ENCODE measurements around the gene RBP5.
"Not testable (repeated sequence)": the region's sequence is repeated elsewhere in the genome, so short reads cannot be mapped to it uniquely, and the experiment has no call there.

Gene RBP5

DNA sequence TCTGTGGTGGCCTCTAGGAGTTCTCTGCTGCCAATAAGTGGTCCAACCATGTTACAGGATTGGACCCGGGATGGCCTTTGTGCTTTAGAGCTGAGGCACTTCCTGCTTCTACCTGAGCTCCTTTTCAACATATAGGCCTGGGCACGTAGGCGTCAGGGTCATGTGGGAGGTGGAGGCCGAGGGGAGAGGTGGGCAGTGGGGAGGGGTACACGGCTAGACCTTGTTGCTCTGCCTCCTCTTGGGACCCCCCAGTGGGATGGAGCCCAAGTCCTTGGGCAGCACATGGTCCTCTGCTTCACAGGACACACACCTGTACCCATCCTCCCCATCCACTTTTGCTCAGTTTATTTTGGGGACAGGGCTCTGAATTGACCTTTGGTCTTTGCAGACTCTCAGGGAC, 7.4 kb downstream of the RBP5 start:
- no peak for DNase-seq

DNA sequence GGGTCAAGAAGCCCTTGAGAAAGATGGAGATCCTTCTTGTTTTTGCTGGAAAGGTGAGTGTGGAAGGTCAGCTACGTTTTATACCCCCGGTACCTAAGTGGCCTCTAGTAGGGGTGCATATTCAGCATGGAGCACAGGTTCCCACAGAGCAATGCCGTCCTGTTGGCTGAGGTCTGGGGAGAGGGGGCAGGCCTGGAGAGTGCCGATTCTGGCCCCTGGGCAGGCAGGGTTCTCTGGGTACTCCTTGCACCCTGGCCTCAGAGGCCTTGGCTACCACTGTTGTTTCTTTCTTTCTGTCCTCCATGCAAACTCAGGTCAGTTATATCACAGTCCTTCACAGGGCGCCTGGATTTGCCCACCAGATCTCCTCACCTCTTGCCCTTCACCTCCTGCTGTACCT, 8.5 kb downstream of the RBP5 start:
- DNase-seq = no peak

DNA sequence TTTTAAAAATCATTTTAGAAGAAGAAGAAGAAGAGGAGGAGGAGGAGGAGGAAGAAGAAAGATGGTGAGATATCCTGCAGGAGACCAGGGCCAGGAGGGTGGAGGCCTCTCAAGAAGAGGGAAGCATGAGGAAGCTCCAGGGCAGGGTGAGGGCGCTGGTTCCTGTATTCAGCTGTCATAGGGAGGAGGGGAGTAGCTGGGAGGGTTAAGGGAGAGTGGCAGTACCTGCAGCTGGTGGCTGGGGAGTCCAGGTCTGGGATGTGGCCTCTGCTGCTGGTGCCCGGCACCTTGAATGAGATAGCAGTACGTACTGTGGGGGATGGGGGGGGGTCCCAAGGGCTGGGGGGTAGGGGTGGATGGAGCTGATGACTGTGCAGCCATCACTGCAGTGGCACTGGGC, 9.8 kb downstream of the RBP5 start:
- no peak for DNase-seq

DNA sequence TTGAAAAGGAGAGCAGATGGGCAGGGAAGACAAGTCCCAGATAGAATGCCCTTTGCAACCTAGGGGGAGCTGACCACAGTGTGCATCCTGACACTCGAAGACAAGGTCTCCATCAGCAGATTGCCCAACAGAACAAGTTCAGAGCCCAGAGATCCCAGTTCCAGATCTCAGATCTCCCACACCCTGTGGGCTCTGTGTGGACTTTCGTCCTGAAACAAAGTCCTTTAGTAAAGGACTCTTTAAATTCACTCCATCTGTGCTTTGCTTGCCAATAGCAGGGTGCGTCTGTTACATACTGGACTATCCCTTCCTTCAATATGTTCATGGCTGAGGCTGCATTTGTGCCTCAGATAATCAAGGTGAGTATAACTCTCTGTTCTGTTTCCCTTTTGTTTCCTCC, 11.0 kb downstream of the RBP5 start:
- no peak for DNase-seq

DNA sequence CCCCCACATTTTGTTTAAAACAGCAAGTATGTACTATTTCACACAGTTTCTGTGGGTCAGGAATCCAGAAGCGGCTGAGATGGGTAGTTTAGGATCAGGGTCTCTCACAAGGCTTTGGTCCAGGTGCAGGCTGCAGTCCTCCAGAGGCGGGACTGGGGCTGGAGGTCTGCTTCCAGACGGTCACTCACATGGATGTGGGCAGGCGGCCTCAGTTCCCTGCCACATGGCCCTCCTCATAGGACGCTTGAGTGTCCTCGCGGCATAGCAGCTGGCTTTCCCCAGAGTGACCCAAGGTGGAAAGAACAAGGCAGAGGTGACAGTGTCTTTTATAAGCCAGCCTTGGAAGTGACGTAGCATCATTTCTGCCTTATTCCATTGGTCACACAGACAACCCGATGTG, 11.8 kb downstream of the RBP5 start:
- no peak for DNase-seq

DNA sequence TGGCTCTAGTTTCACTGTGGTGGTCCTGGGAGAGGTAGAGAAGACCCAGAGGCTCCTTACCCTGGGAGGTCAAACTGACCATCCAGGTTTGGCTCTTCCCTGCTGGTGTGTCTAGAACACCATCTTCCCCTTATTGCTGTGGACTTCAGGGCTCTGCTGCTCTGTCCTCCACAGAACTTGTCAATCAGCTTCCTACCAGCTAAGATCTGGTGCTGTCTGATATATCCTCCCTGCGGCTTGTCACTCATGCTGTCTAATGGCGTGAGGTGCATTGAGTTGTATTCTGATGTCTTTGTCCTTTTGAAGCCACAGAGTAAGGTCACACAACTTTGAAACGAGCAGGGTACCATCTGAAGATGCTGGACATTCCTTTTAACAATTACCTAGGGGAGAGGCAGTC, 12.5 kb downstream of the RBP5 start:
- no peak for DNase-seq

DNA sequence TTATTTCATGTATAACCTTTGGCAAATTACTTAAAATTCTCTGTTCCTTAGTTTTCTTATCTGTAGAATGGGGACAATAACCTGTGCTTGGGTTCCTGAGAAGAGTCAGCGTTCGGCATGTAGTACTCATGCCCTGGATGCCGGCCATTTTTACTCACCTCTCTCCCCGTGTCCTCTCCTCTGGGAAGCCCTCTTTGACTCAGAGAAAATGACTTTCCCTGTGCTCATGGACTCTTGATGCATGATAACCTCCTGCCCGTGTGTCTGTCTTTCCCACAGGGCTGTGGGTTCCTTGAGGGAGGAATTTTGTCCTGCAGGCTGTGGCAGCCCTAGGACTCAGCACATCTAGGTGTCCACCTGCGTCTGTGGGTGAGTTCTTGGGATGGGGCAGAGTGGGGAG, 13.8 kb downstream of the RBP5 start:
- no peak for DNase-seq

DNA sequence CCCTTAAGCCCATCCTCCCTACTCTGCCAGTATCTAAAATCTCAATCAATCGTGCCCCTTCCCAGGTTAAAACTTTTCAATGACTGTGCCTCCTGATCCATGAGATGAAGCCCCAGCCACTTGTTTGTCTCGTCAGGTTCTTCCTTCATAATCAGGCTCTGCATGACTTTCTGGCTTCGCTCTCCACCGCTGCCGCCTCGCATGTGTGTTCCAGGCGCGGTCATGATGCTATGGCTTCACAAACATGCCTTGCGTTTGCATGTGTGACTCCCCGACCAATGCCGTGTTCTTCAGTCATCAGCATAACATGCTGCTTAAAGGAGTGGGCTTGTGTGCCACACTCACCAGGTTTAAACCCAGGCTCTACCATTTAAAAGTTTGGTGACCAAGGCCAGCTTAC, 14.7 kb downstream of the RBP5 start:
- DNase-seq = no peak

DNA sequence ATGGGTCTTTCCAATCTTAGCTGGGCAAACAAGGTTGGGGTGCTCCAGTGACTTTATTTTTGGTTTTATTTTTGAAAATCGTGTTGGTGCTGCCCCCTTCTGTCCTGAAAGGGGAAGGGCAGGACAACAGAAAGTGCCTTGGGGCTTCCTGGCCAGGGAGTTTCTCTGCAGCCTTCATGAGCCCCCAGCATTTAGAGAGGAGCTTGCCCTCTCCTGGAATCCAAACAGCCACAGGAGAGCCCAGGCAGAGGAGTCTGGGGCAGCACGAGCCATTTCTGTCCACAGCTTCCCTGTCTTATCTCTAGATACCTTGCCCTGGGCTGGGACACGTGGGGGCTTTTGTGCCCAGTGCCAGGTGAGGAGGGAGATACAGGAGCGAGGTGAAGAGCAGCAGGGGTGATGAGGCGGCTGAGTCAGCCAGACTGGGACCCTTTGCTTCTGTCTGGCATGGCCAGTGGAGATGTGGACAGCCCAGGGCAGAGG, 15.3 kb downstream of the RBP5 start:
- DNase-seq = peak; percentile 57 to 62

DNA sequence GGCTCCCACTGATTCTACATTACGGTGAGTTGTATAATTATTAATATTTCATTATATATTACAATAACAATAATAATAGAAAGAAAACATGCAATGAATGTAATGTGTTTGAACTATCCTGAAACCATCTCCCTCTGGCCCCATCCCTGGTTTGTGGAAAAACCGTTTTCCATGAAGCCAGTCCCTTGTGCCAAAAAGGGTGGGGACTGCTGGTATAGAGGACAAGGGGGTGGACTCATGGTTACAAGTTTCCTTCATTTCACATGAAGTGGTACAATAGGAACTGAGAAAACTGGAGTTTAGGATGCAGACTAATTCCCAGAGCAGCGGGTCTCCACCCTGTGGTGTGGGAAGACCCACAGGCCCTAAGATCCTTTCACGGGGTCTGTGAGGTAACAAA, 16.6 kb downstream of the RBP5 start:
- DNase-seq = no peak

DNA sequence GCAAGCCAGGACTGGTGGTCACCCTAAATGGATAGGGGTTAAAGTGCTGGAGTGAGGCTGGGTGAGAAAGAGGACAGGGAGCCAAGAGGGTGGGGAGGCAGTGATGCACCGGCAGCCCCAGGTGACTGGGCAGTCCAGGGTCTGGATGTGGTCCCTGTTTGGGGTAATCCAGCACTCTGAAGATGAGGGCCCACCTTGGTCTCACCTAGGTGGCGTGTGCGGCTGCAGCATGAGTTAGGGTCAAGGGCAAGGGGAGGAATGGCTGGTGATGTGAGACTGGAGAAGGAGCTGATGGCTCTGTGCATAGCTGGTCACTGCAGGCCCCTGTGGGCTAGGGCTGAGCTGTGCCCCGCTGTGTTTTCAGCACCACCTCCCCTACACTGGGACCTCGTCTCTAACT, 18.0 kb downstream of the RBP5 start:
- DNase-seq = no peak

DNA sequence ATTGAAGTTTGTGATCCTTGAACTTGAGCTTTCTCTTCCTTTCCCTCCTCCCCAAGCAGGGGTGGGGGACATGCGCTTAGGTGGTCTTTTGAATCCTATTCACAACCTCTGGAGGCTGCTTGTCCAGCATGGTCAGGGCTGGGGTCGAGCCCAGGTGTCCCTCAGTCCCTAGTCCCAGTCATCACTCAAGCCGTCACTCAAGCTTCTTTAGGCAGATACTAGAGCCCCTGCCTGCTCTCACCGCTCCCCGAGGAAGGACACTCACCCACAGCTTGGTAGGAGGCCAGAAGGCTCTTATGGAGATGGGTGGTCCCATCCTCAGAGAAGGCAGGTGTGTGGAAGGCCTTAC, 19.1 kb downstream of the RBP5 start:
- DNase-seq = no peak

DNA sequence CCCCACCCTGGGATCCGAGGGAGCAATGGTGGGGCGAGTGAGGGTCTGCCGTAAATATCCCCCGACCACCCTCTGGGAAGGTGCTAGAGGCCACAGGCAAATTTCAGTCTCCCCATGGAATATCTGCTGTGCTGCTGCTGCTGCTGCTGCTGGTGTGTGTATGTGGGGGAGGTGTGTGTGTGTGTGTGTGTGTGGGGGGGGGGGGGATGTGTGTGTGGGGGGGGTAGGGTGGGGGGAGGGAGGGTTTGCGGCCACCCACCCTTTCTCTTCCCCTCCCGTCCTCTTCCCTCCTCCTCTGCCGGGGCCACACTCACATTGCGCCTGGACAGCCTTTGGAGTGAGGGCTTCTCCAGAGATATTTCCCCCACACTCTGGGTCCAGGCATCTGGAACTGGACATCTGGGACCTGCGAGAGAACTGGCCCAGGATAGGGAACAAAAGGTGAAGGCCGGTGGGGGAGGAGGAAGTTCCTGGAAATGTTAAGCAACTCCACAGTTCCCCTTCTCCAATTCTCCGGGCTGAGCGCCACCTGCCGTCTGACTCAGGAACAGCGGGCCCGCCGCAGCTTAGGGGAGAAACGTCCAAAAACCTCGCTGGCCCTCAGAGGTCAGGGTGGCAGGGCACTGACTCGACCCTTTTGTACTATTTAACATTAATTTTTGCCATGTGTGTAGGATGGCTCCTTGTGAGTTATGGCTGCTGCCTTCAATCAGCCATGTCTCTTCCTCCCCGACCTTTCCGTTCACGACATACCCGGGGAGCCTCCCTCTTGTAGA, 19.7 kb downstream of the RBP5 start, which contains the start of gene C1RL:
TSS of gene C1RL (minus strand) at position 419 of the 776 bp plus-strand sequence. CDS start at position 385, 34 bp downstream.
- peak; percentile 63 to 73 for DNase-seq

DNA sequence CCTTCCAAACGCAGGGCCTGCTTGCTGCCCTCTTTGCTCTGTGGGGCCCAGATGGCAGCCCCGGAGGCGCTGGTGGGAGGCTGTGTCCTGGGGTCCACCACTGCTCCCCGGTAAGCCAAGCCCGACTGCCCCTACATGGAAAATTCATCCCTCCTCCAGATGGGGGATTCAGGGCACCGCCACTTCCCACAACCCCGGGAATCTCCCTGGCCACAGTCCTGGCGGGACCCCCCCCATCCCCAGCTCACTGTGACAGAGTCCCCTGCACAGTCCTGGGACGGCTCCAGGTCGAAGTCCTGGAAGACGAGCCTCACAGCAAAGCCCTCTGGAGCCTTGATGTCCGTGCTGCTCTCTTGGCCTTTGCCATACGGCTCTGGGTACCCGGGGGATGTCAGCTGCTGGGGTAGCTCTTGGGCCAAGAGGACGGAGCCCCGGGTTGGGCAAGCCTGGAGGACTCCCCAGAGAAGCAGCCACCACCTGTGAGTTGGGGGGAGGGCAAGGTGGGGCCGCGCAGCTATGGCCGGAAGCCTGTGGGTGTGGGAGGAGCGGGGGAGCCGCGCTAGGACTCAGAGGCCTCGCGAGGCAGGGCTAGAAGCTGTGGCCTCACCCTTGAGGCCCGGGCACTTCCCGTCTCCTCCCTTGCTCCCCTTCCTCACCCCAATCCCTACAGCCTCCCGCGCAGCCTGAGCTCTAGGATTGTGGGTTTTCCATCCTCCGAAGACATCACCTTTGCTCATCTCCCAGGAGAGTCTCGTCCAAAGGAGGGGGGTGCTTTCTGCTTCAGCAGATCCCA, 20.5 kb downstream of the RBP5 start:
- DNase-seq = peak; percentile 76 to 85

DNA sequence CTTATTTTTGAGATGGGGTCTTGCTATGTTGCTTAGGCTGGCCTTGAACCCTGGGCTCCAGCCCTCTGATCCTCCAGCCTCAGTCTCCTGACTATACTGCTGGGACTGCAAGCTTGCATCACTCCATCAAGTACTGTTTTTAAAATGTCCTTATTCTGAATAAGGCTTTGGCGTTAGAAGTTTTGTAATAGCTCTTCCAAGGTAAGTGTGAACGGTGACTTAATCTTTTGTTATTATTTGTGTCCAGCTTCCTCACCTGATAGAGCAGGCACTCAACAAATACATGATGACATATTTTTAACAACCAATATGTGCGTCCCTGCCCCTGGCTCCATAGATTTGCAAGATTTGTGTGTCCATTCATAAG, 21.1 kb downstream of the RBP5 start:
- peak in 1 of 2 experiments; percentile 26 for DNase-seq

DNA sequence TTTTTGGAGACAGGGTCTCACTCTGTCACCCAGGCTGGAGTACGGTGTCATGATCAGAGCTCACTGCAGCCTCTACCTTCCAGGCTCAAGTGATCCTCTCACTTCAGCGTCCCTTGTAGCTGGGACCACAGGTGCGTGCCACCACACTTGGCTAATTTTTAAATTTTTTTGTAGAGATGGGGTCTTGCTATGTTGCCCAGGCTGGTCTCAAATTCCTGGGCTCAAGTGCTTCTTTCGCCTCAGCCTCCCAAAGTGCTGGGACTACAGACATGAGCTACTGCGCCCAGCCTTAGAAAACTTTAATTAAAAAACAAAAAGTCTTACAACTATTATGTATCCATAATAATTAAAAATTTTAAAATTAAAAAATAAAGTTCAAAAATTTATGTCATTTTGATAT, 21.5 kb downstream of the RBP5 start:
- not testable (repeated sequence) for DNase-seq

DNA sequence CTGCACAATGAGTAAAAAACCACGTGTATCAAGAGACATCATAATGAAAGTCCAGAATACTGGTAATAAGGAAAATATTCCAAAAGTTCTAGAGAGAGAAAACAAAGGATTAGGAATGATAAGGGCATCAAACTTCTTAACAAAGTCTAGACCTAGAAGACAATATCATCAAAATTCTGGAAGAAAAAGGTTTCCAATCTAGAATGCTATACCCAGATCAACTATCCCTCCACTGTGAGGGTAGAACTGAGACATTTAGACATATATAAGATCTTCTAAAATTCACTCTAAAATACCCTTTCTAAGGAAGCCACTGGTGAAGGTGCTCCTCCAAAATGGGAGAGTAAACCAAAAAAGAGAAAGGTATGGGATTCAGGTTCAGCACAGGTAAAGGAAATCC, 22.6 kb downstream of the RBP5 start:
- no peak for DNase-seq

DNA sequence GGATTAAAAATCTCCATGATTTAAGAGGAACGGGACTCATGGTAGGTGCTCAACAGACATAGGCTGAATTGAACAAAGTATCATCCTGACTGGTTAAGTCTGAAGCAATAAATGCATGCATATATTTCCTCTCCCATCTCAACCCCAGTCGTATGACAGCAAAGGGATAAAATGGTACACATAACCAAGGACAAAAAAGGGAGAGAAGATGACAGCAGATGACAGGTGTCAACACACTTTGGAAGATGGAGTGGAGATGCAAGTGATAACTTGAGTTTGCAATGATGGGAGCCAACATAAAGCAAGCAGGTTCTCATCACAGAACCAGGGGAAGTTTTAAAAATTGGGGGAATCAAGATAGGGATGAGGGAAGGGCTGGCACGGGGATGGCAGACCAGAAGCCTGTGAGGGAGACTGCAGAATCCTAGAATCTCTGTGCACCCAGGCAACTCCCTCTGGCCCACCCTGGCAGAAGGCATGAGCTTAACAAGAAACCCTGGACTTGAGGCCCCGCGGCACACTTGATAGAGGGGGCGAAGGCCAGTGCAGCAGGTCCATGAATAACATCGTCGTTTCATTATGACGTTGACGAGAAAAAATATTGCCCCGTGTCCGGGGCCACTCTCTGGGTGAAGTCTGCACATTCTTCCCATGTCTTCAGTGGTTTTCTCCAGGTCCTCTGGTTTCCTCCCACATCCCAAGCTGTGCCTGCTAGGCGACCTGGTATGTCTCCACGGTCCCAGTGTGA, 24.7 kb downstream of the RBP5 start:
- DNase-seq = no peak

DNA sequence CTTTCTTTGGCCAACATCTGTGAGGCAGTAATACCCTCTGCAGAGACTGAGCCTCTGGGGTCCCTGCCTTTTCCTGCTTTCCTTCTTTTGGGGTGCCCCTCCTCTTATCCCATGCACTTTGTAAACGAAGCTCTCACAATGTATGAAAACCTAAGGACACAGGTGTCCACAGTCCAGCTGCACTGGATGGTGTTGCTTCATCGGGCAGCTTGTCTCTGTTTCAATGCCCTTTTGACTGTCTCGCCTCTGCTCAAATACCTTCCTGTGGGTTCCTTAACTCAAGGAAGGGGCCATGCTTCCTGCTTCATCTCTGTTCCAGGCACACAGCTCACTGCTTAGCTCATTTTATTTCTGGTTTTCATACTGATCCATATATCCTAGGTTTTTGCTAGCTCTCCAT, 26.1 kb downstream of the RBP5 start:
- no peak for DNase-seq

DNA sequence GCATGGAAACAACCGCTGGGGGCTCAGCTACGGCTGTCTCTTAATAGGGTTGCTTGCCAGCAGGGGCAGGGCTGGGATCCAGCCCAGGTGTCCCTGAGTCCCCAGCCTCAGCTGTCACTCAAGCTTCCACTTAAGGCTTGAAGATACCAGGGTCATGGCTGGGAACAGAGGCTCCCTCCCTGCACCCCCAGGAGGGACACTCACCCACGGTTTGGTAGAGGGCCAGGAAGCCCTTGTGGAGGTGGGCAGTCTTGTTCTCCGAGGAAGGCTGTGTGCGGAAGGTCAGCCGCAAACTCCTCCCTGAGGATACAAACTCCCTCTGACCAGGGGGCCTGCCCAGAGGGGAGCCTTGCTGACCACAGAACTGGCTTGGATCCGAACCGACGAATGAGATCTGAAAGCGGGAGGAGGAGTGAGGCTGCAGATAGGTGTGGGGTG, 27.0 kb downstream of the RBP5 start:
- DNase-seq = no peak

DNA sequence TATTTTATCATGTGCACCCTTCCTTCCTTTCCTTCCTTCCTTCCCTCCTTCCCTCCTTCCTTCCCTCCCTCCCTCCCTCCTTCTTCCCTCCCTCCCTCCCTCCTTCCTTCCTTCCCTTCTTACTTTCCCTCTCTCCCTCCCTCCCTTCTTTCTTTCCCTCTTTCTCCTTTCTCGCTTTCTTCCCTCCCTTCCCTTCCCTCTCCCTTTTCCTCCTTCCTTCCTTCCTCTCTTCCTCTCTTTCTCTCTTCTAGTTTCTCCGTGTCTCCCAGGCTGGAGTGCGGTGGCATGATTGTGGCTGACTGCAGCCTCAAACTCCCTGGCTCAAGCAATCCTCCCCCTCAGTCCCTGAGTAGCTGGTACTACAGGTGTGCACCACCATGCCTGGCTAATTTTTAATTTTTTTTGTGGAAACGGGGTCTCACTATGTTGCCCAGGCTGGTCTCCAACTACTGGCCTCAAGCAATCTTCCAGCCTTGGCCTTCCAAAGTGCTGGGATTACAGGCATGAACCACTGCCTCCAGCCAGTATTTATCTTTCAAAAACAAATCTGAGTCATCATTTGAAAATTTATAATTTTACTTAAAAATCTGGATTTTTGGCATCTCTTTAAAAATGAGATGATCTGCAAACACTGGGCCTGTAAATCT, 27.5 kb downstream of the RBP5 start:
- DNase-seq = no peak

DNA sequence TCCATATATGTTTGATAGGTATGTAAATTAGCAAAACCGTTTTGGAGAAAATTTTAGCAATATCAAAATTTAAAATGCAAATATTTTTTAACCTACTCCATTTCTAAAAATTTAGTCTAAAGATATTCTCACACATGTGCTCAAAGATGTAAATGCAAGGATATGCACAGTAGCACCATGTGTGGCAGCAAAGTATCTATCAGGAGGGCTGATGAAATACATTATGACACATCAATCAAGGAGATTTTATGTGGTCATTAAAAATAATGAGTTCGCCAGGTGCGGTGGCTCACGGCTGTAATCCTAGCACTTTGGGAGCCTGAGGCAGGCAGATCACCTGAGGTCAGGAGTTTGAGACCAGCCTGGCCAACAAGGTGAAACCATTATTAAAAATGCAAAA, 28.4 kb downstream of the RBP5 start:
- no peak for DNase-seq
